A549 (cell line): Measurements from ENCODE around the gene INPP5J. TPM values are rescaled to one million over a fixed set of nuclear protein-coding genes. Genes with fewer than 3 reads are reported as not detected.

ENCODE experiments used
- ATAC-seq, 2 experiments: fragments of 200-7000 bp in 1 of 2; fragments of >200 bp in 1 of 2; cut with Nextera tagmentation in 1 of 2; cut with Tn5 transposase in 1 of 2; 3 replicates each; pipeline versions ENCODE4 v1.8.0 to v1.9.1; 2018 to 2020; ENCODE audit warnings: mild to moderate bottlenecking in 1 of 2, moderate library complexity in 1 of 2
- CTCF ChIA-PET: fragments of 300-600 bp; sonication (Branson Sonifier 250); formaldehyde crosslinking; extraction: SDS; loops from one replicate; lab custom pipeline; 2021; ENCODE audit warnings: antibody characterized with exemption, inconsistent platforms; lab: Yijun Ruan, JAX
- POLR2A ChIA-PET: fragments of 350-600 bp; formaldehyde crosslinking; extraction: SDS; loops from one replicate; lab custom pipeline; 2021; ENCODE audit warnings: antibody characterized with exemption, inconsistent platforms; lab: Yijun Ruan, JAX
- DNase-seq, 2 experiments: peaks; one replicate each; pipeline versions ENCODE4 v3.0.0 to v3.0.0-alpha.2; 2011 to 2016; ENCODE audit warnings: low read depth in 1 of 2, low spot score in 1 of 2
- FAIRE-seq: peaks from 2 replicates; lab custom pipeline; 2011; peaks lifted over from hg19 to GRCh38; lab: Jason Lieb, UNC
- H3K27ac ChIP-seq, 2 experiments: fragments of >200 bp; sonication (Bioruptor Twin); formaldehyde crosslinking; 3 replicates each; pipeline ENCODE4 v1.5.1; 2016 to 2017
- H3K4me1 ChIP-seq: fragments of >200 bp; sonication (Bioruptor Twin); formaldehyde crosslinking; 3 replicates; pipeline ENCODE4 v1.6.1; 2016
- H3K4me2 ChIP-seq: fragments of >200 bp; sonication (Bioruptor Twin); formaldehyde crosslinking; 3 replicates; pipeline ENCODE4 v1.6.1; 2016
- H3K4me3 ChIP-seq: fragments of >200 bp; sonication (Bioruptor Twin); formaldehyde crosslinking; 3 replicates; pipeline ENCODE4 v1.5.1; 2016
- H3K9me3 ChIP-seq: fragments of >200 bp; sonication (Bioruptor Twin); formaldehyde crosslinking; 3 replicates; pipeline ENCODE4 v1.6.1; 2016
- CBX2 ChIP-seq: fragments of 200-600 bp; sonication (generic); IDR thresholded peaks from 2 replicates; pipeline ENCODE4 v1.6.1; 2016; ENCODE audit warnings: low read depth, mild to moderate bottlenecking, borderline replicate concordance
- CBX8 ChIP-seq: fragments of 200-600 bp; sonication (generic); IDR thresholded peaks from 2 replicates; pipeline ENCODE4 v1.6.1; 2016
- CHD2 ChIP-seq: fragments of 150-350 bp; IDR thresholded peaks from 2 replicates; pipeline ENCODE4 v1.6.1; 2014; ENCODE audit warnings: low read length; ENCODE audit not compliant: partially characterized antibody
- CHD4 ChIP-seq: fragments of 200-600 bp; sonication (generic); IDR thresholded peaks from 2 replicates; pipeline ENCODE4 v1.6.1; 2016; ENCODE audit warnings: antibody characterized with exemption, mild to moderate bottlenecking, borderline replicate concordance
- EHF ChIP-seq: fragments of 250-450 bp; sonication (Bioruptor Pico); IDR thresholded peaks from 2 replicates; pipeline ENCODE4 v1.5.0; 2020; ENCODE audit warnings: mild to moderate bottlenecking
- FOXS1 ChIP-seq: fragments of 250-450 bp; sonication (Bioruptor Pico); IDR thresholded peaks from 2 replicates; pipeline ENCODE4 v1.5.0; 2020; ENCODE audit warnings: mild to moderate bottlenecking, moderate library complexity
- HEYL ChIP-seq: fragments of 250-450 bp; sonication (Bioruptor Pico); IDR thresholded peaks from 2 replicates; pipeline ENCODE4 v1.8.0; 2021; ENCODE audit warnings: mild to moderate bottlenecking, moderate library complexity
- HOXB5 ChIP-seq: fragments of 250-450 bp; sonication (Bioruptor Pico); IDR thresholded peaks from 2 replicates; pipeline ENCODE4 v1.5.0; 2020; ENCODE audit warnings: mild to moderate bottlenecking, moderate library complexity
- JUN ChIP-seq, 2 experiments: fragments of >200 bp; sonication (Bioruptor Twin); formaldehyde crosslinking; IDR thresholded peaks; 2 replicates in 1 of 2; 3 replicates in 1 of 2; pipeline ENCODE4 v1.6.1; 2016 to 2017
- JUNB ChIP-seq: fragments of >200 bp; sonication (Bioruptor Twin); formaldehyde crosslinking; IDR thresholded peaks from 2 replicates; pipeline ENCODE4 v1.6.1; 2016
- KDM5A ChIP-seq: fragments of 200-600 bp; sonication (generic); IDR thresholded peaks from 2 replicates; pipeline ENCODE4 v1.6.1; 2016; ENCODE audit warnings: antibody characterized with exemption, mild to moderate bottlenecking
- MAFK ChIP-seq: fragments of 450-650 bp; IDR thresholded peaks from 2 replicates; pipeline ENCODE4 v1.6.1; 2014; ENCODE audit not compliant: partially characterized antibody
- MAZ ChIP-seq: fragments of 150-350 bp; IDR thresholded peaks from 2 replicates; pipeline ENCODE4 v1.6.1; 2014; ENCODE audit warnings: antibody characterized with exemption, low read depth, low read length, borderline replicate concordance
- NFE2L2 ChIP-seq: fragments of 150-350 bp; conservative IDR thresholded peaks from 2 replicates; pipeline ENCODE4 v1.6.1; 2014; ENCODE audit warnings: low read length
- NR3C1 ChIP-seq: fragments of >200 bp; sonication (Bioruptor Twin); formaldehyde crosslinking; IDR thresholded peaks from 3 replicates; pipeline ENCODE4 v1.6.1; 2017
- POLR2A ChIP-seq: IDR thresholded peaks from 2 replicates; pipeline ENCODE4 v1.6.1; 2012; ENCODE audit warnings: mild to moderate bottlenecking, low read length
- RARB ChIP-seq: fragments of 250-450 bp; sonication (Bioruptor Pico); IDR thresholded peaks from 2 replicates; pipeline ENCODE4 v1.8.0; 2021; ENCODE audit warnings: mild to moderate bottlenecking, moderate library complexity
- RCOR1 ChIP-seq: fragments of 150-350 bp; IDR thresholded peaks from 2 replicates; pipeline ENCODE4 v1.6.1; 2014; ENCODE audit warnings: antibody characterized with exemption, low read length, low read depth
- RFX5 ChIP-seq: fragments of 450-650 bp; IDR thresholded peaks from 2 replicates; pipeline ENCODE4 v1.7.1; 2014; ENCODE audit warnings: antibody characterized with exemption, mild to moderate bottlenecking, moderate library complexity
- SREBF2 ChIP-seq: fragments of 450-650 bp; IDR thresholded peaks from 2 replicates; pipeline ENCODE4 v1.6.1; 2014; ENCODE audit warnings: mild to moderate bottlenecking, moderate library complexity
- ZFP36 ChIP-seq: fragments of 450-650 bp; IDR thresholded peaks from 2 replicates; pipeline ENCODE4 v1.6.1; 2014; ENCODE audit warnings: borderline replicate concordance; ENCODE audit not compliant: partially characterized antibody
- ZSCAN20 ChIP-seq: fragments of 250-450 bp; sonication (Bioruptor Pico); IDR thresholded peaks from 2 replicates; pipeline ENCODE4 v1.8.0; 2022; ENCODE audit warnings: mild to moderate bottlenecking, moderate library complexity
- WGBS: methylation state at CpG from one replicate; pipeline ENCODE4 v1.1.6; 2017; ENCODE audit errors: missing lambda C conversion rate; 5-methylcytosine and 5-hydroxymethylcytosine counted together
- polyA plus RNA-seq, 4 experiments: library from polyadenylated mRNA; depleted of rRNA in 3 of 4; stranded (reverse); fragments of >200 nt; fragmentation: RNase III in 1 of 4; extraction: RNeasy Plus Mini Kit Qiagen cat#74134 plus additional on column Dnase treatment in 1 of 4; gene quantifications; 2 replicates in 3 of 4; 3 replicates in 1 of 4; pipeline ENCODE4 v1.2.3, GENCODE V29; 2011 to 2017
- TF ChIP-seq, protein P1 (sequence below): fragments of 200-600 bp; sonication (generic); IDR thresholded peaks from 2 replicates; pipeline ENCODE4 v1.6.1; 2016; ENCODE audit warnings: antibody characterized with exemption, mild to moderate bottlenecking, moderate library complexity
- TF ChIP-seq, protein P2 (sequence below): fragments of >200 bp; sonication (Bioruptor Twin); formaldehyde crosslinking; IDR thresholded peaks from 3 replicates; pipeline ENCODE4 v1.5.1; 2016
- TF ChIP-seq, protein P3 (sequence below): fragments of >200 bp; sonication (Bioruptor Twin); formaldehyde crosslinking; IDR thresholded peaks from 3 replicates; pipeline ENCODE4 v1.6.1; 2016
- TF ChIP-seq, protein P4 (sequence below): IDR thresholded peaks from 2 replicates; pipeline ENCODE4 v1.6.1; 2012
- TF ChIP-seq, protein P5 (sequence below): fragments of >200 bp; sonication (Bioruptor Twin); formaldehyde crosslinking; IDR thresholded peaks from 2 replicates; pipeline ENCODE4 v1.6.1; 2016
- TF ChIP-seq, protein P6 (sequence below): fragments of 250-450 bp; sonication (Bioruptor Pico); IDR thresholded peaks from 2 replicates; pipeline ENCODE4 v1.5.0; 2020; ENCODE audit warnings: low read depth, mild to moderate bottlenecking, moderate library complexity

INPP5J gene
- polyA plus RNA-seq, 2 of the 4 experiments (the other 2 are of a cell fraction), result 0.70 to 1.5 TPM

DNA sequence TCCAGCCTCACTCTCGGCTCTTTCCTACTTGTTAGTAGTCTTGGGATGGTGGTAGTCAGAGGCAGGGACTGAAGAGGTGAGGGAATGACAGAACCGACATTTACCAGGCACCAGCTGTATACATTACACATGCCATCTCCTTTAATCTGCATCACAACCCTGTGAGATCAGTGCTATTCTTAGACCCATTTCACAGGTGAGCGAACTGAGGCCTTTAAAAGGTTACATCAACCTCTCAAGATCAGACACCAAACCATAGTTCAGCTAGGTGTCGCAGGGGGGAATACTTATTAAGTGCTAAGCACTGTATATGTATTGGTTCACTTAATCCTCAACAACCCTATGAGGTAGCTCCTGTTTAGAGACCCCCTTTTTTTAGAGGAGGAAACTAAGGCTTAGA, 11.9 kb downstream of the INPP5J start:
- H3K4me2 ChIP-seq, result no peak overlapping the region
- TF ChIP-seq HEYL (CRISPR knock-in tag) (no peak), ZSCAN20 (no peak), POLR2A (no peak), EHF (CRISPR knock-in tag) (no peak), SREBF2 (no peak), NR3C1 (no peak), JUNB (no peak), RARB (CRISPR knock-in tag) (no peak), FOXS1 (CRISPR knock-in tag) (no peak), HOXB5 (CRISPR knock-in tag) (no peak), CBX2 (no peak), ZFP36 (no peak), CHD2 (no peak), MAFK (no peak), KDM5A (no peak), MAZ (no peak), RCOR1 (no peak)
- TF ChIP-seq, protein P1, sequence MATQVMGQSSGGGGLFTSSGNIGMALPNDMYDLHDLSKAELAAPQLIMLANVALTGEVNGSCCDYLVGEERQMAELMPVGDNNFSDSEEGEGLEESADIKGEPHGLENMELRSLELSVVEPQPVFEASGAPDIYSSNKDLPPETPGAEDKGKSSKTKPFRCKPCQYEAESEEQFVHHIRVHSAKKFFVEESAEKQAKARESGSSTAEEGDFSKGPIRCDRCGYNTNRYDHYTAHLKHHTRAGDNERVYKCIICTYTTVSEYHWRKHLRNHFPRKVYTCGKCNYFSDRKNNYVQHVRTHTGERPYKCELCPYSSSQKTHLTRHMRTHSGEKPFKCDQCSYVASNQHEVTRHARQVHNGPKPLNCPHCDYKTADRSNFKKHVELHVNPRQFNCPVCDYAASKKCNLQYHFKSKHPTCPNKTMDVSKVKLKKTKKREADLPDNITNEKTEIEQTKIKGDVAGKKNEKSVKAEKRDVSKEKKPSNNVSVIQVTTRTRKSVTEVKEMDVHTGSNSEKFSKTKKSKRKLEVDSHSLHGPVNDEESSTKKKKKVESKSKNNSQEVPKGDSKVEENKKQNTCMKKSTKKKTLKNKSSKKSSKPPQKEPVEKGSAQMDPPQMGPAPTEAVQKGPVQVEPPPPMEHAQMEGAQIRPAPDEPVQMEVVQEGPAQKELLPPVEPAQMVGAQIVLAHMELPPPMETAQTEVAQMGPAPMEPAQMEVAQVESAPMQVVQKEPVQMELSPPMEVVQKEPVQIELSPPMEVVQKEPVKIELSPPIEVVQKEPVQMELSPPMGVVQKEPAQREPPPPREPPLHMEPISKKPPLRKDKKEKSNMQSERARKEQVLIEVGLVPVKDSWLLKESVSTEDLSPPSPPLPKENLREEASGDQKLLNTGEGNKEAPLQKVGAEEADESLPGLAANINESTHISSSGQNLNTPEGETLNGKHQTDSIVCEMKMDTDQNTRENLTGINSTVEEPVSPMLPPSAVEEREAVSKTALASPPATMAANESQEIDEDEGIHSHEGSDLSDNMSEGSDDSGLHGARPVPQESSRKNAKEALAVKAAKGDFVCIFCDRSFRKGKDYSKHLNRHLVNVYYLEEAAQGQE, result no peak
- TF ChIP-seq, protein P2, sequence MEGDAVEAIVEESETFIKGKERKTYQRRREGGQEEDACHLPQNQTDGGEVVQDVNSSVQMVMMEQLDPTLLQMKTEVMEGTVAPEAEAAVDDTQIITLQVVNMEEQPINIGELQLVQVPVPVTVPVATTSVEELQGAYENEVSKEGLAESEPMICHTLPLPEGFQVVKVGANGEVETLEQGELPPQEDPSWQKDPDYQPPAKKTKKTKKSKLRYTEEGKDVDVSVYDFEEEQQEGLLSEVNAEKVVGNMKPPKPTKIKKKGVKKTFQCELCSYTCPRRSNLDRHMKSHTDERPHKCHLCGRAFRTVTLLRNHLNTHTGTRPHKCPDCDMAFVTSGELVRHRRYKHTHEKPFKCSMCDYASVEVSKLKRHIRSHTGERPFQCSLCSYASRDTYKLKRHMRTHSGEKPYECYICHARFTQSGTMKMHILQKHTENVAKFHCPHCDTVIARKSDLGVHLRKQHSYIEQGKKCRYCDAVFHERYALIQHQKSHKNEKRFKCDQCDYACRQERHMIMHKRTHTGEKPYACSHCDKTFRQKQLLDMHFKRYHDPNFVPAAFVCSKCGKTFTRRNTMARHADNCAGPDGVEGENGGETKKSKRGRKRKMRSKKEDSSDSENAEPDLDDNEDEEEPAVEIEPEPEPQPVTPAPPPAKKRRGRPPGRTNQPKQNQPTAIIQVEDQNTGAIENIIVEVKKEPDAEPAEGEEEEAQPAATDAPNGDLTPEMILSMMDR, result no peak
- TF ChIP-seq, protein P3, sequence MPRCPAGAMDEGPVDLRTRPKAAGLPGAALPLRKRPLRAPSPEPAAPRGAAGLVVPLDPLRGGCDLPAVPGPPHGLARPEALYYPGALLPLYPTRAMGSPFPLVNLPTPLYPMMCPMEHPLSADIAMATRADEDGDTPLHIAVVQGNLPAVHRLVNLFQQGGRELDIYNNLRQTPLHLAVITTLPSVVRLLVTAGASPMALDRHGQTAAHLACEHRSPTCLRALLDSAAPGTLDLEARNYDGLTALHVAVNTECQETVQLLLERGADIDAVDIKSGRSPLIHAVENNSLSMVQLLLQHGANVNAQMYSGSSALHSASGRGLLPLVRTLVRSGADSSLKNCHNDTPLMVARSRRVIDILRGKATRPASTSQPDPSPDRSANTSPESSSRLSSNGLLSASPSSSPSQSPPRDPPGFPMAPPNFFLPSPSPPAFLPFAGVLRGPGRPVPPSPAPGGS, result no peak
- no peaks in the 10 kb centered on the region for H3K4me1 ChIP-seq
- H3K9me3 ChIP-seq, result no peaks in the 10 kb centered on the region
- no peak overlapping the region for H3K4me3 ChIP-seq
- 65% methylated on average over 4 of the region's 4 CpGs for WGBS
- DNase-seq (no peak), ATAC-seq (no peak), FAIRE-seq (no peak)
- CTCF ChIA-PET, result interaction anchor here (0.8 to 2.8 kb wide), 3 partner anchors 14 to 27 kb away, joined by 3 to 15 read pairs (median 4); partner anchors contain the start of gene SELENOM
- POLR2A ChIA-PET, result no interaction called here
- H3K27ac ChIP-seq, result no peak overlapping the region

DNA sequence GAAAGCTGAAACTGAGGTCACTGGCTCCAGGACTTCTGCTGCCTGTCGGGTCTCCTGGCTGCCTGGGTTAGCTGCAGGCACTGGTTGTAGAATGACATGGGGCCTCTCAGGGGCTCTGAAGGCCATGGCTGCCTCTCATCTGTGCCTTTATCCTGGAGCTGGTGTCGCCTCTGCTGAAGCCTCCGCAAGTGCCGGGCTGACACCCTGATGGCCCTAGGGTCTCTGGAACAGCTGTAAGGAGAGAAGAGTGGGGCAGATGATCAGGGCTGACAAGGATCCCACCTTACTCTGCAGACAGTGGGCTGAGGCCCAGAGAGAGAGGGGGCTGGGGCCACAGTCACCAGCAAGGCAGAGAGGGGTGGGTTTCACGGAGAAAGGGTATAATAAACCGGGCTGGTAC, 12.9 kb downstream of the INPP5J start:
- ATAC-seq, result no peak
- WGBS, result 59% methylated on average over 4 of the region's 6 CpGs
- Histone ChIP-seq H3K4me3 (no peak overlapping the region), H3K27ac (no peak overlapping the region), H3K4me1 (no peaks in the 10 kb centered on the region), H3K4me2 (no peak overlapping the region), H3K9me3 (no peaks in the 10 kb centered on the region)
- ChIA-PET POLR2A (no interaction called here), CTCF (interaction anchor here (0.8 to 2.8 kb wide), 6 partner anchors 9 to 157 kb away, joined by 3 to 15 read pairs (median 3); partner anchors contain the start of genes PIK3IP1 and SELENOM)
- no peak for FAIRE-seq
- DNase-seq, result no peak
- no peak for TF ChIP-seq KDM5A
- no peak for TF ChIP-seq CBX8
- no peak for TF ChIP-seq CBX2
- TF ChIP-seq, protein P4, sequence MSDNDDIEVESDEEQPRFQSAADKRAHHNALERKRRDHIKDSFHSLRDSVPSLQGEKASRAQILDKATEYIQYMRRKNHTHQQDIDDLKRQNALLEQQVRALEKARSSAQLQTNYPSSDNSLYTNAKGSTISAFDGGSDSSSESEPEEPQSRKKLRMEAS, result no peak
- TF ChIP-seq JUN (IDR thresholded peaks at IDR 0.05), result no peak
- TF ChIP-seq, protein P5, sequence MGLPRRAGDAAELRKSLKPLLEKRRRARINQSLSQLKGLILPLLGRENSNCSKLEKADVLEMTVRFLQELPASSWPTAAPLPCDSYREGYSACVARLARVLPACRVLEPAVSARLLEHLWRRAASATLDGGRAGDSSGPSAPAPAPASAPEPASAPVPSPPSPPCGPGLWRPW, result no peak
- no peak for TF ChIP-seq MAFK
- no peak for TF ChIP-seq NFE2L2
- no peak for TF ChIP-seq RFX5
- TF ChIP-seq CHD4, result no peak
- TF ChIP-seq, protein P1, result no peak
- TF ChIP-seq, protein P6, sequence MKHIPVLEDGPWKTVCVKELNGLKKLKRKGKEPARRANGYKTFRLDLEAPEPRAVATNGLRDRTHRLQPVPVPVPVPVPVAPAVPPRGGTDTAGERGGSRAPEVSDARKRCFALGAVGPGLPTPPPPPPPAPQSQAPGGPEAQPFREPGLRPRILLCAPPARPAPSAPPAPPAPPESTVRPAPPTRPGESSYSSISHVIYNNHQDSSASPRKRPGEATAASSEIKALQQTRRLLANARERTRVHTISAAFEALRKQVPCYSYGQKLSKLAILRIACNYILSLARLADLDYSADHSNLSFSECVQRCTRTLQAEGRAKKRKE (CRISPR knock-in tag), result no peak
